SU-DHL-6 (cell line): Measurements from ENCODE around the gene MFAP3L.

Experiments used
- H2AFZ ChIP-seq: fragments of 200-600 bp; sonication (generic); 2 replicates; pipeline ENCODE4 v1.6.1; 2014; ENCODE audit warnings: low read depth, mild to moderate bottlenecking, moderate library complexity, mixed read lengths, antibody characterized with exemption, low read length; ENCODE audit not compliant: severe bottlenecking
- H3F3A ChIP-seq: fragments of 200-600 bp; shearing (Covaris generic); 2 replicates; pipeline ENCODE4 v1.6.0; 2016; ENCODE audit warnings: antibody characterized with exemption, mild to moderate bottlenecking; ENCODE audit not compliant: insufficient read depth
- H3K27ac ChIP-seq: fragments of 200-600 bp; sonication (generic); 2 replicates; pipeline ENCODE4 v1.5.1; 2016; ENCODE audit warnings: low read depth, mild to moderate bottlenecking, low read length, moderate library complexity, mixed read lengths
- H3K27me3 ChIP-seq: fragments of 200-600 bp; sonication (generic), shearing (Covaris generic); 2 replicates; pipeline ENCODE4 v1.6.0; 2014; ENCODE audit warnings: mild to moderate bottlenecking, low read length
- H3K36me3 ChIP-seq: fragments of 200-600 bp; sonication (generic); 2 replicates; pipeline ENCODE4 v1.6.1; 2014; ENCODE audit warnings: mild to moderate bottlenecking, low read length, mixed read lengths
- H3K4me2 ChIP-seq: fragments of 300-600, 200-600 bp; shearing (Covaris generic), sonication (generic); 2 replicates; pipeline ENCODE4 v1.6.0; 2014; ENCODE audit warnings: low read length, low read depth, mild to moderate bottlenecking; ENCODE audit not compliant: poor library complexity, severe bottlenecking
- H3K4me3 ChIP-seq: fragments of 200-600 bp; sonication (generic); 2 replicates; pipeline ENCODE4 v1.5.1; 2014; ENCODE audit warnings: antibody characterized with exemption, low read length, mild to moderate bottlenecking, mixed read lengths; ENCODE audit not compliant: insufficient read depth, poor library complexity, severe bottlenecking
- H3K79me2 ChIP-seq: fragments of 200-600 bp; sonication (generic); 2 replicates; pipeline ENCODE4 v1.6.1; 2014; ENCODE audit warnings: mild to moderate bottlenecking, low read length, moderate library complexity; ENCODE audit not compliant: insufficient read depth
- H3K9ac ChIP-seq: fragments of 200-600 bp; sonication (generic); 2 replicates; pipeline ENCODE4 v1.7.0; 2014; ENCODE audit warnings: mild to moderate bottlenecking, low read length
- H3K9me2 ChIP-seq: fragments of 200-600 bp; sonication (generic); replicated peaks from 2 replicates; pipeline ENCODE4 v1.6.1; 2014; ENCODE audit warnings: low read length; ENCODE audit not compliant: insufficient read depth
- H3K9me3 ChIP-seq: fragments of 200-600 bp; sonication (generic); 2 replicates; pipeline ENCODE4 v1.6.1; 2014; ENCODE audit warnings: low read length, mixed read lengths; ENCODE audit not compliant: insufficient read depth
- H4K20me1 ChIP-seq: fragments of 200-600 bp; sonication (generic); 2 replicates; pipeline ENCODE4 v1.6.1; 2014; ENCODE audit warnings: low read depth, mild to moderate bottlenecking, antibody characterized with exemption, low read length, moderate library complexity, mixed read lengths
- CTCF ChIP-seq: fragments of 200-600 bp; sonication (generic); IDR thresholded peaks from one replicate; pipeline ENCODE4 v1.5.1; 2017; ENCODE audit warnings: antibody characterized with exemption, mild to moderate bottlenecking, low read length, moderate library complexity; ENCODE audit not compliant: insufficient read depth, poor library complexity, severe bottlenecking
- EZH2phosphoT487 ChIP-seq: fragments of 200-600 bp; sonication (generic), shearing (Covaris generic); conservative IDR thresholded peaks from 2 replicates; pipeline ENCODE4 v1.6.1; 2018; ENCODE audit warnings: mild to moderate bottlenecking, antibody characterized with exemption, low read length, moderate library complexity, mixed read lengths

MFAP3L gene

DNA sequence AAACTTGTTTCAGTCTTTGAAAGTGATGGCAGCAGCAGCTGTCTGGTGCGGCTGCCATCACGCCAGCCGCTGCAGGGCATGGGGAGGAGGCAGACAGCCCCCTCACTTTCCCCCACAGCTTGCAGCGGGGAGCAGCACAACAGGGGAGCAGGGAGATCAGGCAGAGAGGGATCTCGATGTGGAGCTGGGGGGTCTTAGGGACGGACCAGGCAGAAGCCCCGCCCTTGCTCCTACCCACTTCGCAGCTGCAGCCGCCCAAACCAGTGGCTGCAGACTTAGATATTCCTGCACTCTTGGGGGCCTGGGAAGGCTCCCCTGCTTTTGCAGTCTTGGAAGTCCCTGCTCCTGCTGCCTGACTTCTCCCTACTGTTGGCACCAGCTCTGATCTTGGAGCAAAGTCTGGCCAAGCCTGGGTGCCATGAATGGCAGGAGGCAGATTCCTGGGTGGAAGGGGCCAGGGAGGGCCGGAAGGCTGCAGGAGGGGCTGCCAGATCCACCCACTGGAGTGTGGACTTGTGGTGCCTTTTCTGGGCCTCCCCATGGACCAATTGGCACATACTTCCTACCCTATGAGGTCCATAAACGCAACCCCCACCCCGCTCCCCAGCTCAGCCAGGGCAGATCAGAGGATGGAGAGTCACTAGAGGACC lies 14.0 kb upstream of the MFAP3L start:
- Histone ChIP-seq H3K9ac (no peak overlapping the region), H3K9me3 (no peaks in the 10 kb centered on the region), H3F3A (no peaks in the 10 kb centered on the region), H4K20me1 (no peaks in the 10 kb centered on the region), H3K27me3 (no peaks in the 10 kb centered on the region), H2AFZ (no peak overlapping the region), H3K4me2 (no peak overlapping the region), H3K4me3 (no peak overlapping the region), H3K79me2 (no peaks in the 10 kb centered on the region), H3K36me3 (no peaks in the 10 kb centered on the region), H3K9me2 (no peaks in the 10 kb centered on the region), H3K27ac (no peak overlapping the region)
- TF ChIP-seq EZH2phosphoT487, result no peak
- TF ChIP-seq CTCF, result no peak

GRCh38 chr4:170038769-170039168 lies 12.6 kb upstream of the MFAP3L start:
- no peaks in the 10 kb centered on the region for H3K9me3 ChIP-seq
- no peaks in the 10 kb centered on the region for H3K36me3 ChIP-seq
- H3K4me3 ChIP-seq, result no peak overlapping the region
- no peaks in the 10 kb centered on the region for H3K79me2 ChIP-seq
- H3K27me3 ChIP-seq, result no peaks in the 10 kb centered on the region
- no peaks in the 10 kb centered on the region for H3K9me2 ChIP-seq
- no peak overlapping the region for H3K4me2 ChIP-seq
- TF ChIP-seq EZH2phosphoT487 (no peak), CTCF (no peak)
- H3F3A ChIP-seq, result no peaks in the 10 kb centered on the region
- no peak overlapping the region for H2AFZ ChIP-seq
- H3K27ac ChIP-seq, result no peak overlapping the region
- H4K20me1 ChIP-seq, result no peaks in the 10 kb centered on the region
- no peak overlapping the region for H3K9ac ChIP-seq

GRCh38 chr4:170038232-170038631 lies 12.0 kb upstream of the MFAP3L start:
- Histone ChIP-seq H3K36me3 (no peaks in the 10 kb centered on the region), H2AFZ (no peak overlapping the region), H3K9ac (no peak overlapping the region), H3K4me2 (no peak overlapping the region), H3K9me3 (no peaks in the 10 kb centered on the region), H3F3A (no peaks in the 10 kb centered on the region), H4K20me1 (no peaks in the 10 kb centered on the region), H3K4me3 (no peak overlapping the region), H3K27me3 (no peaks in the 10 kb centered on the region), H3K9me2 (no peaks in the 10 kb centered on the region), H3K79me2 (no peaks in the 10 kb centered on the region), H3K27ac (no peak overlapping the region)
- TF ChIP-seq CTCF, result no peak
- no peak for TF ChIP-seq EZH2phosphoT487
